ENCODE measurements around the gene SLC2A6.

Gene SLC2A6

GRCh38 chr9:133515615-133516255 lies 36.8 kb upstream of the SLC2A6 start:
- no peak for DNase-seq (ENCODE audit: low read depth in 3 of 3)

GRCh38 chr9:133515240-133515610 lies 36.3 kb upstream of the SLC2A6 start:
- no peak for DNase-seq (ENCODE audit: low read depth in 3 of 3)

- no peak for DNase-seq (ENCODE audit: low read depth in 3 of 3)
Measured at GRCh38 chr9:133514460-133515239, 35.8 kb upstream of the SLC2A6 start.

GRCh38 chr9:133513214-133514100 lies 34.6 kb upstream of the SLC2A6 start:
- no peak for DNase-seq (ENCODE audit: low read depth in 3 of 3)

- no peak for DNase-seq (ENCODE audit: low read depth in 3 of 3)
Measured at GRCh38 chr9:133512253-133513213, 33.6 kb upstream of the SLC2A6 start.

GRCh38 chr9:133511607-133512006 lies 32.7 kb upstream of the SLC2A6 start:
- DNase-seq (ENCODE audit: low read depth in 3 of 3) = no peak

GRCh38 chr9:133510926-133511505 lies 32.1 kb upstream of the SLC2A6 start:
- no peak for DNase-seq (ENCODE audit: low read depth in 3 of 3)

GRCh38 chr9:133509179-133510083 lies 30.5 kb upstream of the SLC2A6 start:
- no peak for DNase-seq (ENCODE audit: low read depth in 3 of 3)

- no peak for DNase-seq (ENCODE audit: low read depth in 3 of 3)
Measured at GRCh38 chr9:133508046-133508445, 29.1 kb upstream of the SLC2A6 start.

- no peak for DNase-seq (ENCODE audit: low read depth in 3 of 3)
Measured at GRCh38 chr9:133507246-133507965, 28.5 kb upstream of the SLC2A6 start.

GRCh38 chr9:133506653-133507038 lies 27.7 kb upstream of the SLC2A6 start:
- no peak for DNase-seq (ENCODE audit: low read depth in 3 of 3)

- no peak for DNase-seq (ENCODE audit: low read depth in 3 of 3)
Measured at GRCh38 chr9:133505901-133506652, 27.2 kb upstream of the SLC2A6 start.

- no peak for DNase-seq (ENCODE audit: low read depth in 3 of 3)
Measured at GRCh38 chr9:133505186-133505830, 26.4 kb upstream of the SLC2A6 start.

GRCh38 chr9:133502112-133502511 lies 23.2 kb upstream of the SLC2A6 start:
- DNase-seq (ENCODE audit: low read depth in 3 of 3) = no peak

- no peak for DNase-seq (ENCODE audit: low read depth in 3 of 3)
Measured at GRCh38 chr9:133499892-133500270, 21.0 kb upstream of the SLC2A6 start.

GRCh38 chr9:133499132-133499891 lies 20.4 kb upstream of the SLC2A6 start:
- no peak for DNase-seq (ENCODE audit: low read depth in 3 of 3)
